Neural progenitor cell (in vitro differentiated cells): ENCODE measurements around the gene SCAF8.

Source experiments
- EZH2phosphoT487 ChIP-seq: fragments of 200-600 bp; sonication (generic); IDR thresholded peaks from 2 replicates; pipeline ENCODE4 v1.6.1; 2017; ENCODE audit warnings: antibody characterized with exemption
- TF ChIP-seq, protein P1 (sequence below): fragments of 200-600 bp; sonication (generic); IDR thresholded peaks from 2 replicates; pipeline ENCODE4 v1.5.1; 2017; ENCODE audit warnings: antibody characterized with exemption, mild to moderate bottlenecking

DNA sequence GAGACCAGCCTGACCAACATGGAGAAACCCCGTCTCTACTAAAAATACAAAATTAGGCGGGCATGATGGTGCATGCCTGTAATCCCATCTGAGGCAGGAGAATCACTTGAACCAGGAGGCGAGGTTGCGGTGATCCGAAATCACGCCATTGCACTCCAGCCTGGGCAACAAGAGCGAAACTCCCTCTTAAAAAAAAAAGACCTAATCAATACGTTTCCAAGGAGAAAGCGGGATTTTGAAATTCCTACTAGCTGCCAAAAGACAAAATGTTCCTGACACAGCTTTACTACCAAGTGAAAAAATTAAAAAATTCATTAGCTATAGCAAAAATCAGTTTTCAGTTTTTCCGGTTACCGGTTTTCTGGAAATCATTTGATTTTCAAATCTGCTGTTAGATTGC, 129.3 kb downstream of the SCAF8 start:
- TF ChIP-seq, protein P1, sequence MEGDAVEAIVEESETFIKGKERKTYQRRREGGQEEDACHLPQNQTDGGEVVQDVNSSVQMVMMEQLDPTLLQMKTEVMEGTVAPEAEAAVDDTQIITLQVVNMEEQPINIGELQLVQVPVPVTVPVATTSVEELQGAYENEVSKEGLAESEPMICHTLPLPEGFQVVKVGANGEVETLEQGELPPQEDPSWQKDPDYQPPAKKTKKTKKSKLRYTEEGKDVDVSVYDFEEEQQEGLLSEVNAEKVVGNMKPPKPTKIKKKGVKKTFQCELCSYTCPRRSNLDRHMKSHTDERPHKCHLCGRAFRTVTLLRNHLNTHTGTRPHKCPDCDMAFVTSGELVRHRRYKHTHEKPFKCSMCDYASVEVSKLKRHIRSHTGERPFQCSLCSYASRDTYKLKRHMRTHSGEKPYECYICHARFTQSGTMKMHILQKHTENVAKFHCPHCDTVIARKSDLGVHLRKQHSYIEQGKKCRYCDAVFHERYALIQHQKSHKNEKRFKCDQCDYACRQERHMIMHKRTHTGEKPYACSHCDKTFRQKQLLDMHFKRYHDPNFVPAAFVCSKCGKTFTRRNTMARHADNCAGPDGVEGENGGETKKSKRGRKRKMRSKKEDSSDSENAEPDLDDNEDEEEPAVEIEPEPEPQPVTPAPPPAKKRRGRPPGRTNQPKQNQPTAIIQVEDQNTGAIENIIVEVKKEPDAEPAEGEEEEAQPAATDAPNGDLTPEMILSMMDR = no peak
- no peak for TF ChIP-seq EZH2phosphoT487
